CD4-positive, alpha-beta T cell treated with Interferon alpha-2 for 1 hour (primary cell): Measurements from ENCODE around the gene KDM6B.
A peak's percentile ranks its signal among the peaks of the same experiment; 100 is the strongest.
"Not testable (repeated sequence)": the region's sequence is repeated elsewhere in the genome, so short reads cannot be mapped to it uniquely, and the experiment has no call there.

ENCODE experiments used
- DNase-seq, 2 donors: peaks; one replicate each; pipeline ENCODE4 v3.0.0-alpha.2; 2020 to 2022

The KDM6B gene

DNA sequence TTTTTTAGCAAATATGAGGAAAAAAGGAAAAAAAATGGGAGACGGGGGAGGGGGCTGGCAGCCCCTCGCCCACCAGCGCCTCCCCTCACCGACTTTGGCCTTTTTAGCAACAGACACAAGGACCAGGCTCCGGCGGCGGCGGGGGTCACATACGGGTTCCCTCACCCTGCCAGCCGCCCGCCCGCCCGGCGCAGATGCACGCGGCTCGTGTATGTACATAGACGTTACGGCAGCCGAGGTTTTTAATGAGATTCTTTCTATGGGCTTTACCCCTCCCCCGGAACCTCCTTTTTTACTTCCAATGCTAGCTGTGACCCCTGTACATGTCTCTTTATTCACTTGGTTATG, 19.6 kb downstream of the KDM6B start:
- DNase-seq: peak in 1 of 2 donors; percentile 34

GRCh38 chr17:7854078-7854777, 20.2 kb downstream of the KDM6B start:
- peak in 1 of 2 donors; percentile 23 for DNase-seq

- DNase-seq: peak in 1 of 2 donors; percentile 39
Measured at GRCh38 chr17:7854851-7855659, 21.0 kb downstream of the KDM6B start, which contains the start of gene TMEM88. TSS of gene TMEM88 (plus strand) at chr17:7855066. CDS start at chr17:7855075, 9 bp downstream.

DNA sequence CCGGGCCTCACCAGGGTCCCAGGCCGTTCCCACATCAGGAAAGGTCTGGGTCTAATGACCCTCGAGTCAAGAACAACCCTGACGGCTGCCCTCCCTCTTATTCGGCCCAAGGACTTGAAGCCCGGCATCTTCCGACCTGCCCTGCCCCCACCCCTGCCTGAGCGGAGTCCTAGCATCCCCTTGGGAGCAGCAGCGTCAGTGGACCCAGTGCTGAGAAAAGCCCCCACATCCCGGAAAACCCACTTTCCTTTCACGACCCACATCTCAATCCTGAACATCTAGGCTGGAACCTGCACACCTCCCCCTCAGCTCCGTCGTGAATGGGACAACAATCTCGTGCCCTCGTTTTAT, 21.6 kb downstream of the KDM6B start:
- no peak for DNase-seq

DNA sequence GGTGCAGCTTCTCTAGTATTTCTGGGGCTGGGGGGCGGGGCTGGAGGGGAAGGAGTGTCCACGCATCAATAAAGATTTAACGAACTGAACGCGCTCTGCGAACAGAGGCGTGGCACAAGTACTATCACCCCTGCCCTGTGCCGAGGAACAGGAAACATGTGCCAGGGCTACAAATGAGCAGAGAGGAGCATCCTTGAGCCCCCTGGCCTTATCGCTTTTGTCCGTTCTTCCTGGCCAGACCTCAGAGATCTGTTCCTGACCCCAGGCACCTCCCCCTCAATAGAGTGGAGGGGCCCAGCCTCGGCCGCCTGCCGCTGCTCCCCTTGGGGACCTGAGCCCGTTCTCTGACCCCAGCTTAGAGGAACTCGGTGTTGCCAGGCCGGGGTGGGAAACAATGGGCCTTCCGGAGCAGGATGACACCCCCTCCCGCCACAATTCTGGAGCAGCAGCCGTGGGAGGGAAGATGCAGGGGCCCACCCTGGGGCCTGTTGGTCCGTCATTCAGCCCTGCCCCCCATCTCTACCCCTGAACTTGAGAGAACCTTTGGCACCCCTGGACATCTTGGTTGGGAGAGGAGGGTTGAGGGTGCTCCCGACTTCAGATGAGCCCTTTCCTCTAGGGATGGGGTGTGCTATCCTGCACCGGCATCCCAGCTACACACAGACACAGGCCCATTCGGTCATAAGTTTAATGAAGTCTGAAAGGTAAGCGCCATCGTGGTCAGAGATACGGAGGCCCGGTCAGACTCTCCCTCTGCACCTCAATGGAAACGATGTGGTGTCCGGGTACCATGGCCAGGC, 22.2 kb downstream of the KDM6B start:
- peak in 1 of 2 donors; percentile 54 for DNase-seq

GRCh38 chr17:7856811-7857712, 23.0 kb downstream of the KDM6B start, which contains the start of gene NAA38:
TSS of gene NAA38 (minus strand) at chr17:7857559. CDS start at chr17:7857463, 96 bp downstream.
- peak; percentile 98 for DNase-seq

DNA sequence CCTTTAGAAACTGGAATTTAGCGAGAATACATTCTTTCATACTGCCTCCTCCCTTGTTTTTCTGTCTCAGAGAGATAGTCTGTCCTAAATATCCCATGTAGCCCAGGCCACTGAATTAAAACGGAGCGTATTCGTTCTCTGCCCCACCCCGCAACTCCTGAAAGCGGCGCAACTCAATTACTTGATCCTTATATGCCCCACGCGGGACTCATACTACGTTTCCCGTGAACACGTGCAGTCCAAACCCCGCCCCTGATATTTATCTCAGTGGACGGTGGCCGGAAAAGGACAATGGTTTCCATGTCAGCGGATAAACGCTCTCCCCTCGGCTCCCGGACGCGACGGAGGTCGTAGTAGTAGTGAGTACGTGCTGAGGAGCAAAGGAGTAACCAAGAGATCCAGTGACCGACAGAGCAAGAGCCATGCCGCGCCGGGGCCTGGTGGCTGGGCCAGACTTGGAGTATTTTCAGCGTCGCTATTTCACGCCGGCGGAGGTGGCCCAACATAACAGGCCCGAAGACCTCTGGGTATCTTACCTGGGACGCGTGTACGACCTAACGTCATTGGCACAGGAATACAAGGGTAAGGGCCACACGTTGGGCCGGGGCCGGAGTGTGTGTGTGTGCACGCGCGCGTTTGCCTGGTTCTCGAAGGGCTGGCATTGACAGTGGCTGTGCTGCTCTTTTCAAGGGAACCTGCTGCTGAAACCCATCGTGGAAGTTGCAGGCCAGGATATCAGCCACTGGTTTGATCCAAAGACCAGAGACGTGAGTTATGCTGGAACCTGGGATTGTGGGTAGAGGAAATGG, 23.9 kb downstream of the KDM6B start, which contains the start of gene CYB5D1:
TSS of gene CYB5D1 (plus strand) at position 291 of the 809 bp plus-strand sequence. CDS start at position 423, 132 bp downstream.
- peak; percentile 92 to 95 for DNase-seq

DNA sequence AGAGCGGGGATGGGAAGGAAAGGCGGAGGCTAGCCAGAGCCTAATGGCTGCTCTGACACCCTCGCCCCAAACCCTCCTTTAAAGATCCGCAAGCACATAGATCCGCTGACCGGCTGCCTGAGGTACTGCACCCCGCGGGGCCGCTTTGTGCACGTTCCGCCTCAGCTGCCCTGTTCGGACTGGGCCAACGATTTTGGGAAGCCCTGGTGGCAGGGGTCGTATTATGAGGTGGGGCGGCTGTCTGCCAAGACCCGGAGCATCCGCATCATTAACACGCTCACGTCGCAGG, 24.4 kb downstream of the KDM6B start:
- peak in 1 of 2 donors; percentile 56 for DNase-seq

DNA sequence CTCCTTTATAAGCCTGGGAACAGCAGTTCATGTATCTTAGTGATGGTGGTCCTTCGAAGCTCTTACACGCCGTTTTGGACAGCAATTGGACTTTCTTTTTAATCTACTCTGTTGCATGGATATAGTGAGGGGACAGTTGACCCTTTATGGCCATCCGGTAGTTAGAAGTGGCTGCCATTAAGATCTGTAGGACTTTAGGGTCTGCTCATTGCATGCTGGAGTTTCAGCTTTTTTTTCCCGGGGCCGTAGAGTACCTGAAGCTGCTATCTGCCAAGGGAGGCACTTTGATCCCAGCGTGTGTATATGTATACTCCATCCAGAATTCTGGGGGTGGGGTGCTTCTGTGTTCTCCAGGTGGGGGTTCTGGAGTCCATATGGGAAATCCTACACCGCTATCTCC, 25.0 kb downstream of the KDM6B start:
- DNase-seq: no peak

DNA sequence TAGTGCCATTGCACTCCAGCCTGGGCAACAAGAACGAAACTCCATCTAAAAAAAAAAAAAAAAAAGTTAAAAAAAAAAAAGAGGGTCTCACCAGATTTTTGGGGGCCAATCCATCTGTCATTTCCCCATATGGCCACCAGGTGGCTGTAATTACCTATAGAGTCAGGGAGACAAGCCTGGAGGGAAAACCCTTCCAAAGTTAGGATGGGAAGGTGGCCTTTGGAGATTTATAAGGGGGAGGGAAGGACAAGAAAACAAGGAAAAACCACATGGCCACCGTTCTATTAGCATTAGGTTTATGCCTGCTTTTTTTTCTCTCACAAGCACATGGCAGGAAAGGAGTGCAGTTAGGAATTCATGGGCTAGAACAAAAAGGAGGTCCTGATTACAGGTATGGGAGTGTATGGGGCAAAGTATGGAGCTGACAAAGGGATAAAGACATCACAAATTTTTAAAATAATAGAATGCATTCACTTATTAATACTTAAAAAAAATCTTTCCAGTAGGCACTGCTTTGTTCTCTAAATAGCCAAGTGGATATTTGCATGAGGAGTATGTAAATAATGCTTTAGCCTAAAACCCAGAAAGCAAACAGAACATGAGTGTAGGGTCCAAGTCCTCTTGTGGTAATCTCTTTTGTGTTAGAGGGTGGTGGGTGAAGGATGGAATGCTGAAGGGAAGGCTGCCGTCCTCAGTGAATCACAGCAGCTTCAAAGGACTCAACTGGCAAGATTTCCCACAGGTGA, 28.8 kb downstream of the KDM6B start:
- DNase-seq: peak in 1 of 2 donors; percentile 74

DNA sequence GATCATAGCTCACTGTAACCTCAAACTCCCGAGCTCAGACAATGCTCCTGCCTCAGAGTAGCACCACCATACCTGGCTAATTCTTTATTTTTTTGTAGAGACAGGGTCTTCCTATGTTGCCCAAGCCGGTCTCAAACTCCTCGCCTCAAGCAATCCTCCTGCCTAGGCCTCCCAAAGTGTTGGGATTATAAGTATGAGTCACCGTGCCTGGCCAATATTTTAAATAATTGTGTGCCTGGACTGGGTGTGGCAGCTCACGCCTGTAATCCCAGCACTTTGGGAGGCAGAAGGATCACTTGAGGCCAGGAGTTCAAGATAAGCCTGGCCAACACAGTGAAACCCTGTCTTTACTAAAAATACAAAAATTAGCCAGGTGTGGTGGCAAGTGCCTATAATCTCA, 30.4 kb downstream of the KDM6B start:
- DNase-seq: not testable (repeated sequence)

DNA sequence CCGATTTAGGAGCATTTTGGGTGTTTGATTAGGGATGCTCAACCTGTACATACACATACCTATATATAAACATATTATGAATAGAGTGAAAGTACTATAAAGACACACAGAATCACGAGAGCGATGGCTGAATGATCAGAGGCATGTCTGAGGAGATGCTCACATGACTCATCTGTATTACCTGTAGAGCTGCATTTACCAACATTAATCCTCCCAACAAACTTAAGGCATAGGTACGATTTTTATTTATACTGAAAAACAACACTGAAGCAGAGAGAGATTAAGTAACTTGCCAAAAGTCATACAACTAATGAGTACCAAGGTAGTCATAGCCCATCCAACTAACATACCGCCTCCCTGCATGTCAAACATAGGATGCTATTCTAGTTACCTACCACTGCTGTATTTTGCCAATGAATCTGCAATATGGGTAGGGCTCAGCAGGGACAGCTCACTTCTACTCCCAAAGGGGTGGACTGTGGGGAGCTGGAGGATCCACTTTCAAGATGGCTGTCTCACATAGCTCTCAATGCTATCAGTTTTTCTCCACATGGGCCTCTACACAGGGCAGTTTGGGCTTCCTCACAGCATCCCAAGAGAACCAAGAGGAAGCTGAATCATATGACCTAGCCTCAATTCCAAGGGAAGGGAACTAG, 31.1 kb downstream of the KDM6B start:
- no peak for DNase-seq

DNA sequence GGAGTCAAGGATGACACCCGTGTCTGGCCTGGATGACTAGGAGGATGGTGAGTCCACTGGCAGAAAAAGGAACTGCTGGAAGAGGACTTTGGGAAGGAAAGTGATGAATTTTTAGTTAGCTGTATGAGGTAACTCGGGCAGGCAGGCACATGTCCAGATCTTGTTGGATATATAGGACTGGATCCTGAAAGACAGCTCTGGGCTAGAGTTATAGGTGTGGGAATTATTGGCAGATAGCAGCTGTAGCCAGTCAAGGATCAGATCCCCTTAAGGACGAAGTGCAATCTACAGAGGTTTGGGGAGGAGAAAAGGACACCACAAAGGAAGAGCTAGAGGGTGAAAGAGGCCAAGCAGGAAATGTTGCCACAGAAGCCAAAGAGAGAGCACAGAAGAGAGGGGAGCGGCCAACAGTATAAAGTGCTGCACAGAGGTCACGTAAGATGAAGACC, 33.9 kb downstream of the KDM6B start:
- DNase-seq: peak in 1 of 2 donors; percentile 36

- no peak for DNase-seq
Measured at GRCh38 chr17:7873051-7873450, 39.0 kb downstream of the KDM6B start.

DNA sequence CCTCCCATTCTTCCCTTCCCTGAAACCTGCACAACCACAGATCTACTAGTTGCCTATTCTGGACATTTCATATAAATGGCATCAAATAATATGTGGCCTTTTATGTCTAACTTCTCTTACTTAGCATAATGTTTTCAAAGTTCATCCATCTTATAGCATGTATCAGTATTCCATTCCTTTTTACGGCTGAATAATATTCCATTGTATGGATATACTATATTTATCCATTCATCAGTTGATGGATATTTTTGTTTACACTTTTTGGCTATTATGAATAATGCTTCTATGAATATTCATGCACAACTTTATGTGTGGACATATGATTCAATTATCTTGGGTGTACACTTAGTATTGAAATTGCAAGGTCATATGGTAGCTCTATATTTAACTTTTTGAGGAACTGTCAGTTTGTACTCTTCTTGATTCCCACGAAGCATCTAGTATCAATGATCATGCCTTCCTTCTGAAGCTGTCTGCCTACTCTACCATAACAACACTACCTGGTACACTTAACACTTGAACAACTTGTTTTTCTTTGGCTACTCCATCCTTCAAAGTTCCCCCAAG, 41.9 kb downstream of the KDM6B start:
- no peak for DNase-seq

- DNase-seq: no peak
Measured at GRCh38 chr17:7878234-7878633, 44.2 kb downstream of the KDM6B start.

GRCh38 chr17:7880076-7880868, 46.3 kb downstream of the KDM6B start:
- DNase-seq: no peak

DNA sequence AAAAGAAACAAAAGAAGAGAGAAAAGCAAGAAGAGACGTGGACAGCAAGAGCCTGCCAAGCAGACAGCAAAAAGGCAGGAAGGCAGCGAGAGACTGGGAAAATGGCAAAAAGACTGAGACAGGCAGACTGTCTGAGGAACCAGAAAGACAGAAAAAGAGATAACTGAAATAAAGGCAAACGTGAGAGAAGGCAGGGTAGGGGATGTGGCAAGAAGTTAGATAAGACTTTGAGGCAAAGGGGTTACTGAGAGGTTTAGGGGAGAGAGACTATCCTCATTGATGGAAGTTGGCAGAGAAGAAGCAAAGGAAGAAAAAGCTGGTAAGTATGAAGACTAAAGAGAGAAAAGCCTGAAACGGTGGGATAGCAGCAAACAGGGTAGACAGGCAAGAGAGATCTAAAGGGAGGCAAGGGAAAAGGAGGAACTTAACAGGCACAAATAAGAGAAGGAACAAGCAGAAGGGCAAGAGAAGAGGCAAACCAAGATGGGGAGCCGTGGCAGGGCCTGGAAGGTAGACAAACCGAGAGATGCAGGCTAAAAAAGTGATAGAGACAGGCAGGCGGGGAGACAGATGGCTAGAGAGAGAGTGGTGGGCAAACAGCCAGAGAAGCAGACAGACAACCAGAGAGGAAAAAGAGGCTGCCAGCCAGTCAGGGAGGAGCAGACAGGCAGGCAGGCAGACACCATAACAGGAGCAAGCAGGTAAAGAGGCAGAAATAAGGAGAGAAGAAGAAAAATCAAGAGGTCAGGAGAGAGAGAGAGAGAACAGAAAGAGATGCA, 47.4 kb downstream of the KDM6B start:
- no peak for DNase-seq
